Colonic mucosa (tissue), 4 donors: ENCODE measurements around the gene ROR2. TPM values are rescaled to one million over a fixed set of nuclear protein-coding genes. Genes with fewer than 3 reads are reported as not detected.

ENCODE experiments used
- DNase-seq: peaks from one replicate; pipeline ENCODE4 v3.0.0-alpha.2; 2020
- H3K27ac ChIP-seq: fragments of 200-600 bp; one replicate; pipeline ENCODE4 v1.8.0; 2021
- H3K27me3 ChIP-seq: fragments of 200-600 bp; one replicate; pipeline ENCODE4 v1.8.0; 2021
- H3K36me3 ChIP-seq: fragments of 200-600 bp; one replicate; pipeline ENCODE4 v1.8.0; 2021
- H3K4me1 ChIP-seq: fragments of 200-600 bp; one replicate; pipeline ENCODE4 v1.8.0; 2021; ENCODE audit warnings: mild to moderate bottlenecking
- H3K4me3 ChIP-seq: fragments of 200-600 bp; one replicate; pipeline ENCODE4 v1.8.0; 2021
- H3K9ac ChIP-seq, 2 donors: one replicate each; pipeline ENCODE4 v1.7.0; 2013; ENCODE audit warnings: control low read depth in 2 of 2, low read depth in 2 of 2, low read length in 2 of 2
- H3K9me3 ChIP-seq: fragments of 200-600 bp; one replicate; pipeline ENCODE4 v1.8.0; 2021
- CTCF ChIP-seq: fragments of 200-600 bp; IDR thresholded peaks from one replicate; pipeline ENCODE4 v1.8.0; 2022; ENCODE audit warnings: antibody characterized with exemption, mild to moderate bottlenecking
- intact Hi-C: fragments of 100-400 bp; cut with DNase I; formaldehyde crosslinking; loops from one replicate; pipeline ENCODE4 v1.14.1; 2022
- total RNA-seq, 2 donors: library from RNA; stranded (reverse); fragmentation: NEBNext Ultra II Directional in 1 of 2; extraction: Animal tissue kit (Norgen Biotek cat#: 25700) in 1 of 2; gene quantifications; one replicate each; pipeline ENCODE4 v1.2.1, GENCODE V29; 2021
- donor health status: healthy.
- donor health status: DM: no; HTN: no; CAD: no.
- donor health status: DM: no; HTN: no; CAD: no.

The ROR2 gene
- total RNA-seq, 2 donors from 2014 or later, result 1.7 to 9.1 TPM

- no peak overlapping the region for H3K27ac ChIP-seq
- no peak overlapping the region for H3K9ac ChIP-seq
- intact Hi-C loops, result no loop called here
- TF ChIP-seq CTCF, result no peak
- H3K4me3 ChIP-seq, result no peak overlapping the region
- H3K36me3 ChIP-seq, result no peaks in the 10 kb centered on the region
- no peaks in the 10 kb centered on the region for H3K9me3 ChIP-seq
- DNase-seq, result no peak
- H3K27me3 ChIP-seq, result no peaks in the 10 kb centered on the region
- H3K4me1 ChIP-seq, result no peaks in the 10 kb centered on the region
These were observed 226.0 kb downstream of the ROR2 start for GRCh38 chr9:91724068-91724440.

- H3K36me3 ChIP-seq, result no peaks in the 10 kb centered on the region
- H3K4me3 ChIP-seq, result no peak overlapping the region
- no peaks in the 10 kb centered on the region for H3K27me3 ChIP-seq
- intact Hi-C loops, result no loop called here
- H3K4me1 ChIP-seq, result no peaks in the 10 kb centered on the region
- TF ChIP-seq CTCF, result no peak
- DNase-seq, result no peak
- no peak overlapping the region for H3K9ac ChIP-seq
- H3K9me3 ChIP-seq, result no peaks in the 10 kb centered on the region
- H3K27ac ChIP-seq, result no peak overlapping the region
These were observed 226.5 kb downstream of the ROR2 start for GRCh38 chr9:91723420-91724067.

- Histone ChIP-seq H3K9me3 (no peaks in the 10 kb centered on the region), H3K9ac (no peak overlapping the region), H3K27ac (no peak overlapping the region), H3K4me1 (no peaks in the 10 kb centered on the region), H3K36me3 (no peaks in the 10 kb centered on the region), H3K27me3 (no peaks in the 10 kb centered on the region), H3K4me3 (no peak overlapping the region)
- DNase-seq, result no peak
- TF ChIP-seq CTCF, result no peak
- intact Hi-C loops, result no loop called here
These were observed 229.0 kb downstream of the ROR2 start for GRCh38 chr9:91720751-91721705.

- no peaks in the 10 kb centered on the region for H3K36me3 ChIP-seq
- no peaks in the 10 kb centered on the region for H3K4me1 ChIP-seq
- intact Hi-C loops, result no loop called here
- no peaks in the 10 kb centered on the region for H3K27me3 ChIP-seq
- no peak overlapping the region for H3K4me3 ChIP-seq
- TF ChIP-seq CTCF, result no peak
- H3K9ac ChIP-seq, result no peak overlapping the region
- DNase-seq, result no peak
- no peaks in the 10 kb centered on the region for H3K9me3 ChIP-seq
- H3K27ac ChIP-seq, result no peak overlapping the region
These were observed 229.7 kb downstream of the ROR2 start for GRCh38 chr9:91720313-91720712.

- intact Hi-C loops, result no loop called here
- Histone ChIP-seq H3K4me3 (no peak overlapping the region), H3K4me1 (no peaks in the 10 kb centered on the region), H3K36me3 (no peaks in the 10 kb centered on the region), H3K27me3 (no peaks in the 10 kb centered on the region), H3K9me3 (no peaks in the 10 kb centered on the region), H3K27ac (no peak overlapping the region), H3K9ac (no peak overlapping the region)
- TF ChIP-seq CTCF, result no peak
- no peak for DNase-seq
These were observed 232.0 kb downstream of the ROR2 start for GRCh38 chr9:91718071-91718470.
